Epithelial cell of proximal tubule (primary cell): ENCODE data around the gene RUBCNL. TPM values are rescaled to one million over a fixed set of nuclear protein-coding genes. Genes with fewer than 3 reads are reported as not detected.
A peak's percentile ranks its signal among the peaks of the same experiment; 100 is the strongest.

Source experiments
- DNase-seq: peaks from one replicate; pipeline ENCODE4 v3.0.0-alpha.2; 2011; ENCODE audit warnings: low read depth
- H3K4me3 ChIP-seq: 2 replicates; pipeline ENCODE4 v1.5.1; 2011; ENCODE audit warnings: low read depth, mild to moderate bottlenecking, low read length
- CTCF ChIP-seq: conservative IDR thresholded peaks from 2 replicates; pipeline ENCODE4 v1.5.1; 2012; ENCODE audit warnings: low read depth, mild to moderate bottlenecking, low read length
- total RNA-seq: library from RNA; depleted of rRNA; stranded (reverse); fragments of >200 nt; gene quantifications from 2 replicates; pipeline ENCODE4 v1.2.3, GENCODE V29; 2015

RUBCNL gene
- total RNA-seq, 1 donor from 2014 or later = 0.29 TPM

GRCh38 chr13:46401432-46401831 lies 14.4 kb upstream of the RUBCNL start:
- DNase-seq = no peak
- no peak overlapping the region for H3K4me3 ChIP-seq
- no peak for TF ChIP-seq CTCF

GRCh38 chr13:46396341-46396740 lies 9.3 kb upstream of the RUBCNL start:
- H3K4me3 ChIP-seq = no peak overlapping the region
- no peak for TF ChIP-seq CTCF
- no peak for DNase-seq

GRCh38 chr13:46392967-46393366 lies 5.9 kb upstream of the RUBCNL start:
- H3K4me3 ChIP-seq = no peak overlapping the region
- TF ChIP-seq CTCF = no peak
- no peak for DNase-seq

- no peak overlapping the region for H3K4me3 ChIP-seq
- DNase-seq = peak; percentile 64
- TF ChIP-seq CTCF = no peak
Measured at GRCh38 chr13:46389457-46390451, 2.7 kb upstream of the RUBCNL start.

- no peak for DNase-seq
- H3K4me3 ChIP-seq = no peak overlapping the region
- no peak for TF ChIP-seq CTCF
Measured at GRCh38 chr13:46388846-46389245, 1.8 kb upstream of the RUBCNL start.

GRCh38 chr13:46388308-46388707 lies 1.3 kb upstream of the RUBCNL start:
- no peak for DNase-seq
- no peak for TF ChIP-seq CTCF
- H3K4me3 ChIP-seq = no peak overlapping the region

GRCh38 chr13:46386392-46387063 lies 524 bp downstream of the RUBCNL start:
- H3K4me3 ChIP-seq = peak overlapping the region; percentile 53
- no peak for DNase-seq
- no peak for TF ChIP-seq CTCF
